CD14-positive monocyte (primary cell): ENCODE measurements around the gene SLC12A6. TPM values are rescaled to one million over a fixed set of nuclear protein-coding genes. Genes with fewer than 3 reads are reported as not detected.
A peak's percentile ranks its signal among the peaks of the same experiment; 100 is the strongest.

Experiments
- DNase-seq, 3 donors: peaks; one replicate each; pipeline ENCODE4 v3.0.0-alpha.2; 2011 to 2022
- H2AFZ ChIP-seq: 2 replicates; pipeline ENCODE4 v1.6.0; 2012; ENCODE audit warnings: mild to moderate bottlenecking, low read depth, low read length, inconsistent platforms; ENCODE audit not compliant: insufficient read depth, poor library complexity, severe bottlenecking
- H3K27ac ChIP-seq, 2 donors: 1 replicate in 1 of 2; 2 replicates in 1 of 2; pipeline ENCODE4 v1.5.1; 2012 to 2013; ENCODE audit warnings: low read length in 2 of 2, control low read depth in 1 of 2, inconsistent platforms in 1 of 2, low read depth in 1 of 2, mild to moderate bottlenecking in 1 of 2
- H3K27me3 ChIP-seq, 2 donors: one replicate each; pipeline versions ENCODE4 v1.6.0 to v1.6.1; 2011 to 2013; ENCODE audit warnings: low read length in 2 of 2; ENCODE audit not compliant: control insufficient read depth in 2 of 2, insufficient read depth in 2 of 2
- H3K36me3 ChIP-seq, 2 donors: replicated peaks in 1 of 2; 1 replicate in 1 of 2; 2 replicates in 1 of 2; pipeline versions ENCODE4 v1.5.1 to v1.6.1; 2012 to 2013; ENCODE audit warnings: low read length in 2 of 2, control low read depth in 1 of 2, inconsistent platforms in 1 of 2, mild to moderate bottlenecking in 1 of 2; ENCODE audit not compliant: insufficient read depth in 2 of 2, control insufficient read depth in 1 of 2
- H3K4me1 ChIP-seq, 2 donors: 1 replicate in 1 of 2; 2 replicates in 1 of 2; pipeline versions ENCODE4 v1.5.1 to v1.6.1; 2012 to 2013; ENCODE audit warnings: low read length in 2 of 2, control low read depth in 1 of 2, inconsistent platforms in 1 of 2, mild to moderate bottlenecking in 1 of 2, moderate library complexity in 1 of 2; ENCODE audit not compliant: insufficient read depth in 2 of 2, control insufficient read depth in 1 of 2
- H3K4me2 ChIP-seq: replicated peaks from 2 replicates; pipeline ENCODE3; 2012; ENCODE audit warnings: low read length, moderate library complexity, mild to moderate bottlenecking; ENCODE audit not compliant: poor library complexity, severe bottlenecking; ENCODE audit errors: extremely low read depth
- H3K4me3 ChIP-seq, 3 experiments: fragments of 200-600 bp in 1 of 3; sonication (generic) in 1 of 3; replicated peaks in 1 of 3; 1 replicate in 2 of 3; 2 replicates in 1 of 3; pipeline ENCODE4 v1.5.1; 2011 to 2013; ENCODE audit warnings: low read length in 3 of 3, mild to moderate bottlenecking in 3 of 3, control low read depth in 2 of 3, low read depth in 2 of 3, inconsistent platforms in 1 of 3, moderate library complexity in 1 of 3
- H3K79me2 ChIP-seq: 2 replicates; pipeline ENCODE4 v1.6.0; 2012; ENCODE audit warnings: mild to moderate bottlenecking, control low read depth, inconsistent platforms, low read length, moderate library complexity; ENCODE audit not compliant: insufficient read depth
- H3K9ac ChIP-seq: 2 replicates; pipeline ENCODE4 v1.6.0; 2017; ENCODE audit warnings: low read length, mild to moderate bottlenecking; ENCODE audit not compliant: insufficient read depth, poor library complexity, severe bottlenecking
- H3K9me3 ChIP-seq, 2 donors: replicated peaks in 1 of 2; 1 replicate in 1 of 2; 2 replicates in 1 of 2; pipeline versions ENCODE4 v1.5.1 to v1.6.1; 2012 to 2013; ENCODE audit warnings: low read length in 2 of 2, control low read depth in 1 of 2; ENCODE audit not compliant: control insufficient read depth in 1 of 2, insufficient read depth in 1 of 2
- H4K20me1 ChIP-seq: 2 replicates; pipeline ENCODE4 v1.6.0; 2012; ENCODE audit warnings: mild to moderate bottlenecking, low read length, control low read depth, moderate library complexity; ENCODE audit not compliant: insufficient read depth
- H3K27ac Mint-ChIP-seq, 7 donors: one replicate each; pipeline ENCODE4 v1.8.0; 2020; ENCODE audit warnings: mild to moderate bottlenecking in 7 of 7, mixed read lengths in 7 of 7, moderate library complexity in 6 of 7, inconsistent platforms in 2 of 7
- H3K27me3 Mint-ChIP-seq, 3 donors: one replicate each; pipeline ENCODE4 v1.8.0; 2021 to 2022; ENCODE audit warnings: low read depth in 3 of 3, mild to moderate bottlenecking in 3 of 3, mixed read lengths in 3 of 3, moderate library complexity in 3 of 3, inconsistent platforms in 1 of 3
- H3K36me3 Mint-ChIP-seq, 2 donors: one replicate each; pipeline ENCODE4 v1.8.0; 2020; ENCODE audit warnings: mixed read lengths in 2 of 2, inconsistent platforms in 1 of 2, mild to moderate bottlenecking in 1 of 2
- H3K4me1 Mint-ChIP-seq: one replicate; pipeline ENCODE4 v1.8.0; 2020; ENCODE audit warnings: mild to moderate bottlenecking, mixed read lengths
- H3K4me3 Mint-ChIP-seq, 2 donors: one replicate each; pipeline ENCODE4 v1.8.0; 2020; ENCODE audit warnings: mild to moderate bottlenecking in 2 of 2, mixed read lengths in 2 of 2, moderate library complexity in 1 of 2
- H3K9me3 Mint-ChIP-seq, 7 donors: one replicate each; pipeline ENCODE4 v1.8.0; 2020 to 2022; ENCODE audit warnings: mixed read lengths in 7 of 7, mild to moderate bottlenecking in 6 of 7, moderate library complexity in 6 of 7, inconsistent platforms in 2 of 7
- CTCF ChIP-seq: fragments of 200-600 bp; IDR thresholded peaks from one replicate; pipeline ENCODE4 v1.8.0; 2022; ENCODE audit warnings: antibody characterized with exemption, mild to moderate bottlenecking
- WGBS: methylation state at CpG from one replicate; pipeline ENCODE4 v1.1.5; 2013; ENCODE audit warnings: missing lambda C conversion rate; ENCODE audit not compliant: insufficient coverage; 5-methylcytosine and 5-hydroxymethylcytosine counted together
- intact Hi-C, 2 donors: fragments of 100-400 bp; cut with micrococcal nuclease; formaldehyde crosslinking; loops; one replicate each; pipeline versions ENCODE4 v1.15.0 to v1.15.1; 2023
- polyA plus RNA-seq, 3 donors: library from polyadenylated mRNA; depleted of rRNA in 1 of 3; unstranded in 2 of 3; stranded (reverse) in 1 of 3; fragments of 300-500 nt in 2 of 3; fragments of >200 nt in 1 of 3; fragmentation: Illumina TruSeq in 2 of 3; gene quantifications; 1 replicate in 2 of 3; 2 replicates in 1 of 3; pipeline ENCODE4 v1.2.3, GENCODE V29; 2012 to 2021

The SLC12A6 gene
- polyA plus RNA-seq, 3 donors: 5.4 to 80.0 (median 8.0) TPM

GRCh38 chr15:34259566-34259965 is 78.0 kb downstream of the SLC12A6 start:
- Histone ChIP-seq H3K4me3 (no peak overlapping the region), H3K27me3 (no peaks in the 10 kb centered on the region), H4K20me1 (peaks cover 16% of the 10 kb centered on the region), H2AFZ (no peak overlapping the region), H3K4me2 (no peak overlapping the region), H3K4me1 (no peaks in the 10 kb centered on the region), H3K79me2 (no peaks in the 10 kb centered on the region), H3K9me3 (no peaks in the 10 kb centered on the region), H3K27ac (peak overlapping the region in 1 of 2 donors; percentile 16), H3K36me3 (peaks cover 60 to 86% of the 10 kb centered on the region in 2 donors), H3K9ac (no peak overlapping the region)
- Mint-ChIP-seq H3K36me3 (peaks cover 62 to 83% of the 10 kb centered on the region in 2 donors), H3K4me3 (no peak overlapping the region), H3K9me3 (no peaks in the 10 kb centered on the region), H3K27me3 (peaks cover 0 to 2% (median 1%) of the 10 kb centered on the region in 3 donors), H3K4me1 (no peaks in the 10 kb centered on the region), H3K27ac (peak overlapping the region in 1 of 7 donors; percentile 49)
- TF ChIP-seq CTCF: no peak
- DNase-seq: no peak
- 94% methylated on average over 2 of the region's 3 CpGs for WGBS
- intact Hi-C loops: no loop called here

- Histone ChIP-seq H3K4me3 (no peak overlapping the region), H3K27me3 (no peaks in the 10 kb centered on the region), H2AFZ (no peak overlapping the region), H3K27ac (no peak overlapping the region), H3K4me1 (no peaks in the 10 kb centered on the region), H3K36me3 (peaks cover 74 to 98% of the 10 kb centered on the region in 2 donors), H3K4me2 (no peak overlapping the region), H3K9me3 (no peaks in the 10 kb centered on the region), H4K20me1 (peaks cover 10% of the 10 kb centered on the region), H3K79me2 (no peaks in the 10 kb centered on the region), H3K9ac (no peak overlapping the region)
- no peak for TF ChIP-seq CTCF
- H3K27ac Mint-ChIP-seq: peak overlapping the region in 2 of 7 donors; percentile 2 to 14
- 100% methylated on average over 1 of the region's 2 CpGs for WGBS
- peaks cover 0 to 2% (median 1%) of the 10 kb centered on the region in 3 donors for H3K27me3 Mint-ChIP-seq
- DNase-seq: no peak
- intact Hi-C loops: no loop called here
- no peaks in the 10 kb centered on the region for H3K4me1 Mint-ChIP-seq
- H3K36me3 Mint-ChIP-seq: peaks cover 69 to 87% of the 10 kb centered on the region in 2 donors
- no peaks in the 10 kb centered on the region for H3K9me3 Mint-ChIP-seq
- H3K4me3 Mint-ChIP-seq: no peak overlapping the region
These were observed 79.4 kb downstream of the SLC12A6 start for GRCh38 chr15:34258151-34258550.
